K562 (cell line): ENCODE results near the gene TFRC. TPM values are rescaled to one million over a fixed set of nuclear protein-coding genes. Genes with fewer than 3 reads are reported as not detected.
"Not testable (repeated sequence)": the region's sequence is repeated elsewhere in the genome, so short reads cannot be mapped to it uniquely, and the experiment has no call there.

Experiments
- ATAC-seq: fragments of 200-7000 bp; cut with Tn5 transposase; 3 replicates; pipeline ENCODE4 v1.9.1; 2020; ENCODE audit warnings: moderate library complexity
- BruUV-seq: library from RNA; stranded (reverse); fragments of 400-500 nt; replicated peaks from 2 replicates; lab custom pipeline; 2021; lab: Mats Ljungman, UMichigan
- CTCF ChIA-PET: fragments of 300-600 bp; formaldehyde crosslinking; extraction: SDS; loops from one replicate; lab custom pipeline; 2021; ENCODE audit warnings: low intra/inter-chr PET ratio; lab: Yijun Ruan, JAX
- POLR2A ChIA-PET: fragments of 300-600, 350-650 bp; sonication (Branson Sonifier 250); formaldehyde crosslinking; extraction: SDS; loops from one replicate; lab custom pipeline; 2021; ENCODE audit warnings: antibody characterized with exemption, inconsistent platforms; lab: Yijun Ruan, JAX
- DNase-seq, 4 experiments: peaks; one replicate each; pipeline versions ENCODE4 v3.0.0 to v3.0.0-alpha.2; 2011 to 2018; ENCODE audit warnings: low spot score in 3 of 4, mixed read lengths in 3 of 4; ENCODE audit errors: extremely low read depth in 1 of 4
- FAIRE-seq: peaks from 2 replicates; lab custom pipeline; 2011; peaks lifted over from hg19 to GRCh38; lab: Jason Lieb, UNC
- H2AFZ ChIP-seq: 2 replicates; pipeline ENCODE4 v1.6.0; 2011; ENCODE audit warnings: low read depth, low read length, control low read depth, inconsistent platforms
- H3K27ac ChIP-seq: fragments of 200-600 bp; 3 replicates; pipeline ENCODE4 v1.8.0; 2011; ENCODE audit warnings: low read depth, mild to moderate bottlenecking, control low read depth, inconsistent platforms, low read length, moderate library complexity, mixed read lengths; ENCODE audit errors: extremely low read depth
- H3K27me3 ChIP-seq, 2 experiments: fragments of 300-600 bp in 1 of 2; 2 replicates in 1 of 2; 3 replicates in 1 of 2; pipeline versions ENCODE4 v1.6.0 to v1.8.0; 2011; ENCODE audit warnings: inconsistent platforms in 2 of 2, low read length in 2 of 2, mild to moderate bottlenecking in 1 of 2, mixed read lengths in 1 of 2, moderate library complexity in 1 of 2; ENCODE audit not compliant: control insufficient read depth in 2 of 2, insufficient read depth in 2 of 2
- H3K36me3 ChIP-seq: fragments of 300-600 bp; 3 replicates; pipeline ENCODE4 v1.8.0; 2011; ENCODE audit warnings: mild to moderate bottlenecking, low read length, inconsistent platforms; ENCODE audit not compliant: control insufficient read depth, insufficient read depth
- H3K4me1 ChIP-seq, 2 experiments: fragments of 200-600 bp in 1 of 2; replicated peaks in 1 of 2; 2 replicates in 1 of 2; 3 replicates in 1 of 2; pipeline versions ENCODE4 v1.5.1 to v1.8.0; 2011; ENCODE audit warnings: inconsistent platforms in 2 of 2, low read length in 2 of 2, mild to moderate bottlenecking in 1 of 2, mixed read lengths in 1 of 2, moderate library complexity in 1 of 2; ENCODE audit not compliant: control insufficient read depth in 2 of 2, insufficient read depth in 2 of 2
- H3K4me2 ChIP-seq: 2 replicates; pipeline ENCODE4 v1.6.1; 2011; ENCODE audit warnings: low read length, control low read depth, inconsistent platforms, mixed read lengths; ENCODE audit not compliant: insufficient read depth
- H3K4me3 ChIP-seq: fragments of 200-600 bp; sonication (generic), shearing (Covaris generic); 2 replicates; pipeline ENCODE4 v1.5.1; 2016; ENCODE audit warnings: control low read depth, inconsistent platforms
- H3K79me2 ChIP-seq: fragments of 200-600 bp; 3 replicates; pipeline ENCODE4 v1.8.0; 2011; ENCODE audit warnings: low read length, inconsistent platforms; ENCODE audit not compliant: control insufficient read depth, insufficient read depth
- H3K9ac ChIP-seq, 2 experiments: 2 replicates each; pipeline versions ENCODE4 v1.6.0 to v1.6.1; 2011; ENCODE audit warnings: low read depth in 2 of 2, low read length in 2 of 2, control low read depth in 1 of 2, inconsistent platforms in 1 of 2, mild to moderate bottlenecking in 1 of 2, mixed read lengths in 1 of 2; ENCODE audit not compliant: insufficient read depth in 1 of 2
- H3K9me1 ChIP-seq: one replicate; pipeline ENCODE4 v1.6.0; 2011; ENCODE audit warnings: inconsistent platforms, mild to moderate bottlenecking, low read length, moderate library complexity; ENCODE audit not compliant: control insufficient read depth, insufficient read depth
- H3K9me3 ChIP-seq: replicated peaks from 2 replicates; pipeline ENCODE4 v1.5.1; 2011; ENCODE audit warnings: low read depth, low read length, inconsistent platforms; ENCODE audit not compliant: control insufficient read depth, insufficient read depth
- H4K20me1 ChIP-seq: replicated peaks from 2 replicates; pipeline ENCODE4 v1.6.1; 2011; ENCODE audit warnings: low read length, inconsistent platforms, mixed read lengths; ENCODE audit not compliant: control insufficient read depth, insufficient read depth
- ARID1B ChIP-seq: fragments of 450-650 bp; IDR thresholded peaks from 2 replicates; pipeline ENCODE4 v1.6.1; 2016; ENCODE audit warnings: antibody characterized with exemption, mild to moderate bottlenecking, inconsistent platforms
- ATF3 ChIP-seq, 2 experiments: fragments of 450-650 bp in 1 of 2; sonication (generic) in 1 of 2; formaldehyde crosslinking in 1 of 2; IDR thresholded peaks in 1 of 2; conservative IDR thresholded peaks in 1 of 2; 2 replicates each; pipeline versions ENCODE4 v1.6.1 to v1.8.1; 2016 to 2023; ENCODE audit warnings: mild to moderate bottlenecking in 2 of 2, moderate library complexity in 2 of 2, inconsistent platforms in 1 of 2, missing genetic modification reagents in 1 of 2
- DPF2 ChIP-seq: fragments of 450-650 bp; IDR thresholded peaks from 2 replicates; pipeline ENCODE4 v1.6.1; 2016
- HSF4 ChIP-seq: fragments of 250-450 bp; sonication (Bioruptor Pico); IDR thresholded peaks from 2 replicates; pipeline ENCODE4 v2.1.2; 2022; ENCODE audit warnings: mild to moderate bottlenecking, moderate library complexity, borderline replicate concordance
- SPI1 ChIP-seq: IDR thresholded peaks from 2 replicates; pipeline ENCODE4 v1.6.1; 2011; ENCODE audit warnings: low read depth, low read length, control low read depth, borderline replicate concordance
- ZNF395 ChIP-seq: fragments of 200-800 bp; sonication (Bioruptor generic); IDR thresholded peaks from 2 replicates; pipeline ENCODE4 v1.6.1; 2017; ENCODE audit warnings: missing genetic modification characterization, missing compliant biosample characterization
- WGBS: fragments of 100-300 bp; shearing (Covaris generic); methylation state at CpG from one replicate; pipeline ENCODE4 v1.1.6; 2016; ENCODE audit warnings: low coverage, mixed read lengths; ENCODE audit not compliant: insufficient coverage; ENCODE audit errors: missing lambda C conversion rate; 5-methylcytosine and 5-hydroxymethylcytosine counted together
- in situ Hi-C: fragments of 300-500 bp; cut with MboI; formaldehyde crosslinking; loops from 4 replicates; pipeline ENCODE4 v1.15.0; 2018; ENCODE audit warnings: inconsistent platforms, mixed read lengths
- intact Hi-C: fragments of 100-400 bp; cut with micrococcal nuclease; formaldehyde crosslinking; loops from 2 replicates; pipeline ENCODE4 v1.14.2; 2022
- polyA plus RNA-seq, 8 experiments: library from polyadenylated mRNA; depleted of rRNA in 4 of 8; stranded (reverse) in 5 of 8; unstranded in 3 of 8; fragments of >200 nt; fragmentation: Nextera tagmentation in 2 of 8; fragmentation: Illumina TruSeq in 1 of 8; extraction: Ambion mirVana in 2 of 8; extraction: Trizol in 1 of 8; gene quantifications; 2 replicates each; pipeline versions ENCODE4 v1.2.1 to v1.2.3, GENCODE V29; 2011 to 2014; ENCODE audit warnings: inconsistent platforms in 1 of 8, missing spikeins in 1 of 8
- total RNA-seq, 7 experiments: library from RNA; depleted of rRNA in 6 of 7; stranded (reverse); fragments of >200 nt in 6 of 7; fragmentation: Illumina TruSeq in 2 of 7; extraction: Trizol in 2 of 7; gene quantifications; 2 replicates each; pipeline versions ENCODE4 v1.2.1 to v1.2.3, GENCODE V29; 2011 to 2021; ENCODE audit warnings: low replicate concordance in 1 of 7

TFRC gene
- total and polyA plus RNA-seq, 9 of the 15 experiments (the other 6 are each of a cell fraction or from before 2014, with no cell fraction given): 149 to 679 (median 332) TPM

- TF ChIP-seq ZNF395: peak; percentile 74; the same call in 1 of the 2 replicates
- TF ChIP-seq DPF2: peak; percentile 79
- TF ChIP-seq ATF3 (IDR thresholded peaks at IDR 0.05): peak; percentile 91
- TF ChIP-seq ATF3 (CRISPR knock-in tag; conservative IDR thresholded peaks at IDR 0.05): not testable (repeated sequence)
- TF ChIP-seq ARID1B: peak; percentile 50; the same call in 1 of the 2 replicates
These were observed 59.4 kb downstream of the TFRC start (continued) for GRCh38 chr3:196022499-196022878.

DNA sequence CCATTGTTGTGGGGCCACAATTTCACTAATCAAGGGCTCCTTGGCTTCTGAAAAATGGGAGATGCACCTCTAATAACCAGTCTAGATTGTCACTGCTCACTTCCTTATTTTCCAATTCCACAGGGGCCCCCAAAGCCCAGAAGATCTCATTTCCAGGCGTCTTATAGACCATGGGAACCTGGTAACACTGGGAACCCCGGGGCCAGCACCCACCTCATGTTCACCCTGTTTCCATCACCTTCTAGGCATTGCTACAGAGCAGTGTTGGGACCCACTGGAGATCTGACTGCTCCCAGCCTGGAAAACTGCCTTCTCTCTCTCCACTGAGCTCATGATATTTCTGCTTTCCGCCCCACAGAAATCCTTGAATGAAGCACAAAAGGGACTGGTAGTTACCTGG lies 61.5 kb downstream of the TFRC start:
- Histone ChIP-seq H3K27ac (no peak overlapping the region), H3K4me3 (no peak overlapping the region), H3K9me1 (no peaks in the 10 kb centered on the region), H3K9me3 (no peaks in the 10 kb centered on the region), H3K27me3 (no peaks in the 10 kb centered on the region), H3K4me2 (no peak overlapping the region), H3K36me3 (no peaks in the 10 kb centered on the region), H4K20me1 (no peaks in the 10 kb centered on the region), H3K79me2 (no peaks in the 10 kb centered on the region), H3K4me1 (peaks cover 6 to 7% of the 10 kb centered on the region in 2 experiments; a peak in 4 of 5 replicates), H3K9ac (no peak overlapping the region), H2AFZ (no peak overlapping the region)
- BruUV-seq: no TSS peak
- no peak for FAIRE-seq
- ChIA-PET POLR2A (no interaction called here), CTCF (no interaction called here)
- intact Hi-C loops (loop anchor here (5.0 kb wide), 1 partner anchor 482 kb away; the partner anchor contains the start of gene RNF168), in situ Hi-C loops (loop anchor here (5.0 kb wide), 2 partner anchors 182 to 497 kb away; partner anchors contain the start of gene SMCO1)
- peak; percentile 41; the same call in 1 of the 2 replicates for TF ChIP-seq SPI1
- TF ChIP-seq HSF4 (CRISPR knock-in tag): no peak
- no peak for ATAC-seq
- no peak for DNase-seq
- 17% methylated on average over 3 of the region's 3 CpGs for WGBS
